Inflammatory macrophage treated with lipopolysaccharide for 1 hour (primary cell): Measurements from ENCODE around the gene DSC1.

Source experiments
- DNase-seq, 2 donors: peaks; one replicate each; pipeline ENCODE4 v3.0.0-alpha.2; 2020 to 2022

The DSC1 gene

GRCh38 chr18:31102941-31103340 is 59.7 kb downstream of the DSC1 start:
- DNase-seq, result no peak

- DNase-seq, result no peak
These were observed 60.5 kb downstream of the DSC1 start, which contains the start of gene DSC2 for GRCh38 chr18:31102025-31102684. TSS of gene DSC2 (minus strand) at chr18:31102421. CDS start at chr18:31101971, 450 bp downstream.

DNA sequence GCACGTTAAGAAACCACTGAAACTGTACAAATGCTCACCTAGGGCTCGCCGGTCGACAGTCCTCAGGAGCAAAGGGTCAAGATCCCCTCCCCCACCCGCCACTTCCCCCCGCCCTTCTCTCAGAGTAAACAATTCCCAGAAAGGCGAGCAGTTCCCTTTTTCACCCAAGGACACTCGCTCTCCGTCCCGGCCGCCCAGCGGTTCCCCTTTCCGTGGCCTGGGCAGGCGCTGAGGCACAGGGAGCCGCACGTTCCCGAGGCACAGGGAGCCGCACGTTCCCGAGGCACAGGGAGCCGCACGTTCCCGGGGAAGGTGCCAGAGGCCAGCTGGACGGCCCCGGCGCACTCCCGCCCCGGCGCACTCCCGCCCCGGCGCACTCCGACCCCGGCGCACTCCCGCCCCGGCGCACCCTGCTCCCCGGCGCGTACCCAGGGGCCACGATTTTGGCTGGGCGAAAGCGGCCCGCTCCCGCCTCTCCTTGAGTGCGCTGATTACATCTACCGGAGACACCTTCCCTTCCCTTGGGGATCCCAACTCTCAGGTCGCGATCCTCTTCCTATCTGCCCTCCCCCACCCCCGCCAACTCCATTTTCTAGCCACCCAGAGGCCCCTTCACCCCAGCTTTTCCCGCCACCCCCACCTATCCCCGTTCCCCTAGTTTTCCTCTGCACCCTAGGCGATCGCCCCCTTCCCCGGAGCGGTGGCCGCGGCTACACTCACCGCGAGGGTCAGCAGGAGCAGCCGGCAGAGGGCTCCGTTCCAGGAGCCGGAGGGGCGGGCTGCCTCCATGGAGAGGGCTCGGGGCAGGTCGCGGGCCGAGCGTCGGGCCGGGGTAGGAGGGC is 61.3 kb downstream of the DSC1 start:
- DNase-seq, result peak; percentile 74 to 85

DNA sequence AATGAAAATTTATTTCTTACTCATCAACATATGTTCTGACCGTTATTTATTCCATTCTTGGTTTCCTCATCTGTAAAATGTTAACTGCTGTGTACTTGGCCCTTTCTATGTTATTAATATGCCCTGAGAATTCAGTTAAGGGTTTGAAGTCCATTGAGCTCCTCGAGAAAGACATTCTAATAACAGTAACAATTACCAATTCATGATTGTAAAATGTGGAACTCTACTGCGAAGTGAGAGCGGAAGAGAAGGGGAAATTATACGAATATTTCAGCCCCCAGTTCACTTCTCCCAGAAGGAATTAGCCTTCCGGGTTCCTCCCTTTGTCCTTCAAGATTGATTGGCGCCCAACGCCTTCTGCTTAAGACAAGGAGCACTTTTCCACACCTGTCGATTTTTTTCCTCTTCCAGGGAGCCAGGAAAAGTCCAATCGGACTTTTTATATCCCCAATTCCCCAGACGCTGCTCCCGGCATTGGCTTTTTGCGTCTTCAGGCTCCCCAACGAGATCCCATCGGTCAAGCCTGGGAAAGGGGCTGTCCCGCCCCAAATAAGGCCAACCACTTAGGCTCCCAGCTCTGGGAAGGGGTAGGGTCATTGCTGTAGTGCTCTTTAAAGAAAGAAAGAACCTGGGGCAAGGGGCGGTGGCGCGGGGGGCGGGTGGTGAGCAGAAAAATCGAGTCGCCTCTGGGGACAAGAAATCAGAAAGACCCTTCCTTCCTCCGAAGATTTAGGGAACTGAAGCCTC is 62.0 kb downstream of the DSC1 start:
- peak in 1 of 2 donors; percentile 17 for DNase-seq

DNA sequence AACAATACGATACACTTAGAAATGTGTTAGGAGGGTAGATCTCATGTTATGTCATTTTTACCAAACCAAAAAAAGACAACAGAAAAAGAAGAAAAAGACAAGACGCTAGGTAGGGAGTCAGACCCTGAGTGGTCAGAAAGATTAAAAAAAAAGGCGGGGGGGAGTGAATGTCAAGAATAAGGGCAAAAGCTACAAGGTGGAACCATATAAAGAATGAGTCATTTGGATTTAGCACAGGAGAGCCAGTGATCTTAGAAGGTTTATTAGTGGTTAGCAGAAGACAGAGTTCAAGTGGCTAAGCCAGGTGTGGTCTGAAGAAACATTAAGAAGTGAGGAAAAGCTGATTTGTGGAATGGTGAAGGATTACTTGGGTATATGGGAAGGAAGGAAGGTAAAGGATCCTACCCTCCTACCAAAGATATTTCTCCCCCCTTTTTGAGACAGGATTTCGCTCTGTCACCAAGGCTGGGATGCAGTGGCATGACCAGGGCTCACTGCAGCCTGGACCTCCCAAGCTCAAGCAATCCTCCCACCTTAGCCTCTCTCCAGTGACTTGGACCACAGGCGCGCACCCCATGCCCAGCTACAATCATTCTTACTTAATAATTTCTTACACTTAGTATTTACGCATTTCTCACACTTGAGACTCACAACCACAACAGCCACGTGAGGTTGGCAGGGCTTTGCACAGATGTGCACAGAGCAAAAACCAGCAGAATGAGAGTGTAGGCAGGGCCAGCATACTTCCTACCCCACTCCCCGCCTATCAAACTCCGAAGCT is 63.0 kb downstream of the DSC1 start:
- no peak for DNase-seq

- DNase-seq, result no peak
These were observed 63.8 kb downstream of the DSC1 start for GRCh38 chr18:31098878-31099277.

DNA sequence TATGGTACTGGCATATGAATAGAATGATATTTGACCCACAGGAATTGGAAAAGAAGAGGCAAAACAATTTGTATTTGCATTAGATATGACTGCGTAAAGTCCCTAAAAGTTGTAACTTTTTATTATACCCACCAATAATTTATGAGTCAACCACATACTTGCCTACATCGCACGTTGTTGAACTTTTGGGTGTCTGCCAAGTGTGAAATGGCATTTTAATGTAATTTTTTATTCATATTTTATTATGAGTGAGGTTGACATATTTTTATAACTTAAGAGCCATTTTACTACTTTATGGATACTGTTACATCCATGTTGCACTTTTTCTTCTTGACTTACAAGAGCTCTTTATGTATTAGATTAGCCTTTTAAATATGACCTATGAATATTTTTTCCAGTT is 65.0 kb downstream of the DSC1 start:
- DNase-seq, result no peak

DNA sequence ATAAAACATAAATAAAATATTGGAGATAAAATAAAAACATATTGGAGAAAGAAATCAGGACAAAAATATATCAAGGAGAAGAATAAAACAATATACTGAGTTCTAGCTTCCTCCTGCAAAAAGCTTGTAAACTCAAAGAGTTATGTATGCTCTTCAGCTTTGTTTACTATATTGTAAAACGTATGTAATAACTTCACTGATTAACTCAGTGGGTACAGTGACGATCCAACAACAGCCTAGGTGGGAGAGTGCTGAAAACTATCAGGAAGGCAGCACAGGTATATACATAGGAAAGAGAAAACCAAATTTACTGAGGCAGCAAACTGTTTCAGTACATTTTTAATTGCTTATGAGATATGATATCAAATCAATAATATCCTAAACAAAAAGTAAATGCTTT is 68.8 kb downstream of the DSC1 start:
- no peak for DNase-seq

DNA sequence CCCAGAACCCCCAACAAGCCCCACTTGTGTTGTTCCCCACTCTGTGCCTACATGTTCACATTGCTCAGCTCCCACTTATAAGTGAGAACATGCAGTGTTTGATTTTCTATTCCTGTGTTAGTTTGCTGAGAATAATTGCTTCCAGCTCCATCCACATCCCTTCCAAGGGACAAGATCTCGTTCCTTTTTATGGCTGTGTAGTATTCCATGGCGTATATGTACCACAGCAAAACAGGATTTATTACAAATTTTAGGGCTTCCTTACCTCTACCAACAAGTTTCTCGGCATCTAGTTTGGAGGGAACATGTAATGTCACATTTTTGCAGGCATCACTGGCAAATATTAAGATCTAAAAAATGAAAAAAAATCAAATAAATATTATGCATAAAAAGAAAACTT is 69.4 kb downstream of the DSC1 start:
- no peak for DNase-seq

- DNase-seq, result no peak
These were observed 71.3 kb downstream of the DSC1 start for GRCh38 chr18:31091350-31091749.

DNA sequence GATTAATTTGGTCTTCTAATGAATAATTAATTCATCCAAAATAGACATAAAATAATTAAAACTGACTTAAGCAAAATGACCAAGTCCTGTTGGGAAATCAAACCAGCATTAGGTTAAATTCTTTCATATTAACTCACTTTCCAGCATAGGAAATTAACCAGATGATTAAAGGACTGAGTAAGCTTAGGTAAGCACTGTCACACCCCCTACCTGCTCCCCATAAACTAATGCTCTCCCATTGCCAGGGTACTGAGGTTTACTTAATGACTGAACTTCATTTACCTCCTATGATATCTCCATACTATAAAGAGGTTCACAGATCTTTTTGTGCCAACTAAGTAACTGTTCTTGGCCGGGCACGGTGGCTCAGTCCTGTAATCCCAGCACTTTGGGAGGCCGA is 74.1 kb downstream of the DSC1 start:
- no peak for DNase-seq

- DNase-seq, result peak; percentile 23 to 44
These were observed 82.7 kb downstream of the DSC1 start for GRCh38 chr18:31079973-31080372.
